ENCODE measurements around the gene DNAH2.
"Not testable (repeated sequence)": the region's sequence is repeated elsewhere in the genome, so short reads cannot be mapped to it uniquely, and the experiment has no call there.

The DNAH2 gene

DNA sequence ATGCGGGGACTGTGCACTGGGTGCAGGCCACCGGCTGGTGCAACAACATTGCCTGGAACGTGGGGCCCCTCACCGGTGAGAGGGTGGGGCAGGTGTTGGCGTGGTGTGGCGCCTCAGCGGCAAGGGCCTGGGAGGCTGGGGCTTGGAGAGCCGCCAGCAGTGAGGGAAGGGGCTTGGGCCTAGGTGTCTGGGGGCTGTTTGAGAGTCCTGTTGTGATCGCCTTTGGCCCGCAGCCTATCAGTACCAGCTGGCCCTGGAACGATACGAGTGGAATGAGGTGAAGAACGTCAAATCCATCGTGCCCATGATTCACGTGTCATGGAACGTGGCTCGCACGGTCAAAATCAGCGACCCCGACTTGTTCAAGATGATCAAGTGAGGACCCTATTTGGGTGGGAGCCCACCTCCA, 134.7 kb downstream of the DNAH2 start:
- no peak for DNase-seq

DNA sequence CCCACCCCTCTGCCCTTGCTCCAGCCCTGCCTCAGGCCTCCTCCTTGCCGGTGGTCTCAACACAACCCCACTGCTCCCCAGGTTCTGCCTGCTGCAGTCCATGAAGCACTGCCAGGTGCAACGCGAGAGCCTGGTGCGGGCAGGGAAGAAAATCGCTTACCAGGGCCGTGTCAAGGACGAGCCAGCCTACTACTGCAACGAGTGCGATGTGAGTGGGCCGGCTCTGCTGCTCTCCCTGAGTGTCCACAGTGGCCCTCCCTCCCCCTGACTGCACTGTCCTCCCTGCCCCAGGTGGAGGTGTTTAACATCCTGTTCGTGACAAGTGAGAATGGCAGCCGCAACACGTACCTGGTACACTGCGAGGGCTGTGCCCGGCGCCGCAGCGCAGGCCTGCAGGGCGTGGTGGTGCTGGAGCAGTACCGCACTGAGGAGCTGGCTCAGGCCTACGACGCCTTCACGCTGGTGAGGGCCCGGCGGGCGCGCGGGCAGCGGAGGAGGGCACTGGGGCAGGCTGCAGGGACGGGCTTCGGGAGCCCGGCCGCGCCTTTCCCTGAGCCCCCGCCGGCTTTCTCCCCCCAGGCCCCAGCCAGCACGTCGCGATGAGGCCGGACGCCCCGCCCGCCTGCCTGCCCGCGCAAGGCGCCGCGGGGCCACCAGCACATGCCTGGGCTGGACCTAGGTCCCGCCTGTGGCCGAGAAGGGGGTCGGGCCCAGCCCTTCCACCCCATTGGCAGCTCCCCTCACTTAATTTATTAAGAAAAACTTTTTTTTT, 135.6 kb downstream of the DNAH2 start:
- no peak for DNase-seq

DNA sequence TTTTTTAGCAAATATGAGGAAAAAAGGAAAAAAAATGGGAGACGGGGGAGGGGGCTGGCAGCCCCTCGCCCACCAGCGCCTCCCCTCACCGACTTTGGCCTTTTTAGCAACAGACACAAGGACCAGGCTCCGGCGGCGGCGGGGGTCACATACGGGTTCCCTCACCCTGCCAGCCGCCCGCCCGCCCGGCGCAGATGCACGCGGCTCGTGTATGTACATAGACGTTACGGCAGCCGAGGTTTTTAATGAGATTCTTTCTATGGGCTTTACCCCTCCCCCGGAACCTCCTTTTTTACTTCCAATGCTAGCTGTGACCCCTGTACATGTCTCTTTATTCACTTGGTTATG, 136.1 kb downstream of the DNAH2 start:
- no peak for DNase-seq

DNA sequence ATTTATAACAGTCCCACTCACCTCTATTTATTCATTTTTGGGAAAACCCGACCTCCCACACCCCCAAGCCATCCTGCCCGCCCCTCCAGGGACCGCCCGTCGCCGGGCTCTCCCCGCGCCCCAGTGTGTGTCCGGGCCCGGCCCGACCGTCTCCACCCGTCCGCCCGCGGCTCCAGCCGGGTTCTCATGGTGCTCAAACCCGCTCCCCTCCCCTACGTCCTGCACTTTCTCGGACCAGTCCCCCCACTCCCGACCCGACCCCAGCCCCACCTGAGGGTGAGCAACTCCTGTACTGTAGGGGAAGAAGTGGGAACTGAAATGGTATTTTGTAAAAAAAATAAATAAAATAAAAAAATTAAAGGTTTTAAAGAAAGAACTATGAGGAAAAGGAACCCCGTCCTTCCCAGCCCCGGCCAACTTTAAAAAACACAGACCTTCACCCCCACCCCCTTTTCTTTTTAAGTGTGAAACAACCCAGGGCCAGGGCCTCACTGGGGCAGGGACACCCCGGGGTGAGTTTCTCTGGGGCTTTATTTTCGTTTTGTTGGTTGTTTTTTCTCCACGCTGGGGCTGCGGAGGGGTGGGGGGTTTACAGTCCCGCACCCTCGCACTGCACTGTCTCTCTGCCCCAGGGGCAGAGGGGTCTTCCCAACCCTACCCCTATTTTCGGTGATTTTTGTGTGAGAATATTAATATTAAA, 136.7 kb downstream of the DNAH2 start:
- no peak for DNase-seq

DNA sequence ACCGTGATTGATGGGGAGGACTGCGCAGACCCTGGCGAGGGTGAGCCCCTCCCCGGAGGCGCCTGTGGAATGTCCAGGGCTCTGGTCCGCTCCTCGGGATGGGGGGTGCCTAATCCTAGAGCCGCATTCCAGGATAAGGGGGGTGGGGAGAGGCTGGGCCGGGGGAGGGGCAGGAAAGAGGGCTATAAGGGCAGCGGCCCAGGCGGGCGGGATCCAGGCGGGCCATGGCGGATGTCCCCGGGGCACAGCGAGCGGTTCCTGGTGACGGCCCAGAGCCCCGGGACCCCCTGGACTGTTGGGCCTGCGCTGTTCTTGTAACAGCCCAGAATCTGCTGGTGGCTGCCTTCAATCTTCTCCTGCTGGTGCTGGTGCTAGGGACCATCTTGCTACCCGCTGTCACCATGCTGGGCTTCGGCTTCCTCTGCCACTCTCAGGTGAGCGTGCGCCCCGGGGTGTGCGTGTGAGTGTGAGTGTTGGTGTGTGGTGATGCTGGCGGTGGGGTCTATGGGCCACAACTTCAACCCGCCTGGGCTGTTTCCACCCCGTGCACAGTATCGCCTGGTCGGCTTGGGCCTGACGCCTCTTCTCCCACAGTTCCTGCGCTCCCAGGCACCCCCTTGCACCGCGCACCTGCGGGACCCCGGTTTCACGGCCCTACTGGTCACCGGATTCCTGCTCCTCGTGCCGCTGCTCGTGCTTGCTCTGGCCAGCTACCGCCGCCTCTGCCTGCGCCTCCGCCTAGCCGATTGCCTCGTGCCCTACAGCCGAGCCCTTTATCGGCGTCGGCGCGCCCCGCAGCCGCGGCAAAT, 137.5 kb downstream of the DNAH2 start, which contains the start of gene TMEM88:
TSS of gene TMEM88 (plus strand) at position 216 of the 809 bp plus-strand sequence. CDS start at position 225, 9 bp downstream.
- DNase-seq = no peak

DNA sequence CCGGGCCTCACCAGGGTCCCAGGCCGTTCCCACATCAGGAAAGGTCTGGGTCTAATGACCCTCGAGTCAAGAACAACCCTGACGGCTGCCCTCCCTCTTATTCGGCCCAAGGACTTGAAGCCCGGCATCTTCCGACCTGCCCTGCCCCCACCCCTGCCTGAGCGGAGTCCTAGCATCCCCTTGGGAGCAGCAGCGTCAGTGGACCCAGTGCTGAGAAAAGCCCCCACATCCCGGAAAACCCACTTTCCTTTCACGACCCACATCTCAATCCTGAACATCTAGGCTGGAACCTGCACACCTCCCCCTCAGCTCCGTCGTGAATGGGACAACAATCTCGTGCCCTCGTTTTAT, 138.1 kb downstream of the DNAH2 start:
- DNase-seq = no peak

DNA sequence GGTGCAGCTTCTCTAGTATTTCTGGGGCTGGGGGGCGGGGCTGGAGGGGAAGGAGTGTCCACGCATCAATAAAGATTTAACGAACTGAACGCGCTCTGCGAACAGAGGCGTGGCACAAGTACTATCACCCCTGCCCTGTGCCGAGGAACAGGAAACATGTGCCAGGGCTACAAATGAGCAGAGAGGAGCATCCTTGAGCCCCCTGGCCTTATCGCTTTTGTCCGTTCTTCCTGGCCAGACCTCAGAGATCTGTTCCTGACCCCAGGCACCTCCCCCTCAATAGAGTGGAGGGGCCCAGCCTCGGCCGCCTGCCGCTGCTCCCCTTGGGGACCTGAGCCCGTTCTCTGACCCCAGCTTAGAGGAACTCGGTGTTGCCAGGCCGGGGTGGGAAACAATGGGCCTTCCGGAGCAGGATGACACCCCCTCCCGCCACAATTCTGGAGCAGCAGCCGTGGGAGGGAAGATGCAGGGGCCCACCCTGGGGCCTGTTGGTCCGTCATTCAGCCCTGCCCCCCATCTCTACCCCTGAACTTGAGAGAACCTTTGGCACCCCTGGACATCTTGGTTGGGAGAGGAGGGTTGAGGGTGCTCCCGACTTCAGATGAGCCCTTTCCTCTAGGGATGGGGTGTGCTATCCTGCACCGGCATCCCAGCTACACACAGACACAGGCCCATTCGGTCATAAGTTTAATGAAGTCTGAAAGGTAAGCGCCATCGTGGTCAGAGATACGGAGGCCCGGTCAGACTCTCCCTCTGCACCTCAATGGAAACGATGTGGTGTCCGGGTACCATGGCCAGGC, 138.7 kb downstream of the DNAH2 start:
- no peak for DNase-seq

DNA sequence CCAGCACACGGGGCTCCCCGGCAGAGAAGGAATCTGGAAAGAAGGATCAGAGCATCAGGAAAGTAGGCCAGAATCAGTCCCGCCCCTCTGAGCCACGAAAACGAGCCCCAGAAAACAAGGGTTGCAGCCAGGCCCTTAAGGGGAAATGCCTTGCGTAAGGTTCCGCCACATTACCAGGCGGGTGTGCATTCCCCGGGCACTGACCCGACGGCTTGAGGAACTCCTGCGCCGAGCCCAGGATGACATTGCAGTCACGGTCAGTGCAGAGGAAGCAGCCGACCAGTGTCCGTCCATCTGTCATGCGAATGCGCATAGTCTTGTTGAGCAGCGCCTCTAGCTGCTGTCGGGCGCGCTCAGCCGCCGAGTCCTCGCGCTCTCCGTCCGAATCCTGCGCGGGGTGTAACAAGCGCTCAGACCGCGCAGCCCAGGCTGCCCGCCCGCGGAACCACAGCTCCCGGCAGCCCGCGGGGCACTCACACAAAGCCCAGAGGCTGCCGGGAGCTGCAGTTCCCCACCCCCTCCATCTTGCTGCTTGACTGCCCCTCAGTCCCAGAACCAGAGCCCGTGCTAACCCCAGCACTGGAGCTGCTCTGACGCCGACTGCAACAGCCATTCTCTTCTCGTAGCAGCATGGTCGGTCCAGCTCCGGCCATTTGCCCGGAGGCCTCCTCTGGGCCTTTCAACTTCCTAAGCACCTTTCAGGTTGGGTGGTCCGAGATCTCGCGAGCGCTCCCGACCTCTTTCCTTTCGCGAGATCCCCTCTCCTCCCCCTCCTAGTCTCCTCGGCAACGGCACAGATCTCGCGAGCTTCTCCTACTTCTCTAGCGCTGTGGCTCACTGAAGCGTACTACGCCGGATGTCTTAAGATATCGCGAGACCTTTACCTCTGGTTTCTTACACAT, 139.5 kb downstream of the DNAH2 start, which contains the start of gene NAA38:
TSS of gene NAA38 (minus strand) at position 749 of the 902 bp plus-strand sequence. CDS start at position 653, 96 bp downstream.
- DNase-seq = peak; percentile 100

DNA sequence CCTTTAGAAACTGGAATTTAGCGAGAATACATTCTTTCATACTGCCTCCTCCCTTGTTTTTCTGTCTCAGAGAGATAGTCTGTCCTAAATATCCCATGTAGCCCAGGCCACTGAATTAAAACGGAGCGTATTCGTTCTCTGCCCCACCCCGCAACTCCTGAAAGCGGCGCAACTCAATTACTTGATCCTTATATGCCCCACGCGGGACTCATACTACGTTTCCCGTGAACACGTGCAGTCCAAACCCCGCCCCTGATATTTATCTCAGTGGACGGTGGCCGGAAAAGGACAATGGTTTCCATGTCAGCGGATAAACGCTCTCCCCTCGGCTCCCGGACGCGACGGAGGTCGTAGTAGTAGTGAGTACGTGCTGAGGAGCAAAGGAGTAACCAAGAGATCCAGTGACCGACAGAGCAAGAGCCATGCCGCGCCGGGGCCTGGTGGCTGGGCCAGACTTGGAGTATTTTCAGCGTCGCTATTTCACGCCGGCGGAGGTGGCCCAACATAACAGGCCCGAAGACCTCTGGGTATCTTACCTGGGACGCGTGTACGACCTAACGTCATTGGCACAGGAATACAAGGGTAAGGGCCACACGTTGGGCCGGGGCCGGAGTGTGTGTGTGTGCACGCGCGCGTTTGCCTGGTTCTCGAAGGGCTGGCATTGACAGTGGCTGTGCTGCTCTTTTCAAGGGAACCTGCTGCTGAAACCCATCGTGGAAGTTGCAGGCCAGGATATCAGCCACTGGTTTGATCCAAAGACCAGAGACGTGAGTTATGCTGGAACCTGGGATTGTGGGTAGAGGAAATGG, 140.4 kb downstream of the DNAH2 start, which contains the start of gene CYB5D1:
TSS of gene CYB5D1 (plus strand) at position 291 of the 809 bp plus-strand sequence. CDS start at position 423, 132 bp downstream.
- peak; percentile 95 for DNase-seq

DNA sequence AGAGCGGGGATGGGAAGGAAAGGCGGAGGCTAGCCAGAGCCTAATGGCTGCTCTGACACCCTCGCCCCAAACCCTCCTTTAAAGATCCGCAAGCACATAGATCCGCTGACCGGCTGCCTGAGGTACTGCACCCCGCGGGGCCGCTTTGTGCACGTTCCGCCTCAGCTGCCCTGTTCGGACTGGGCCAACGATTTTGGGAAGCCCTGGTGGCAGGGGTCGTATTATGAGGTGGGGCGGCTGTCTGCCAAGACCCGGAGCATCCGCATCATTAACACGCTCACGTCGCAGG, 140.9 kb downstream of the DNAH2 start:
- peak; percentile 50 for DNase-seq

DNA sequence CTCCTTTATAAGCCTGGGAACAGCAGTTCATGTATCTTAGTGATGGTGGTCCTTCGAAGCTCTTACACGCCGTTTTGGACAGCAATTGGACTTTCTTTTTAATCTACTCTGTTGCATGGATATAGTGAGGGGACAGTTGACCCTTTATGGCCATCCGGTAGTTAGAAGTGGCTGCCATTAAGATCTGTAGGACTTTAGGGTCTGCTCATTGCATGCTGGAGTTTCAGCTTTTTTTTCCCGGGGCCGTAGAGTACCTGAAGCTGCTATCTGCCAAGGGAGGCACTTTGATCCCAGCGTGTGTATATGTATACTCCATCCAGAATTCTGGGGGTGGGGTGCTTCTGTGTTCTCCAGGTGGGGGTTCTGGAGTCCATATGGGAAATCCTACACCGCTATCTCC, 141.5 kb downstream of the DNAH2 start:
- DNase-seq = no peak

DNA sequence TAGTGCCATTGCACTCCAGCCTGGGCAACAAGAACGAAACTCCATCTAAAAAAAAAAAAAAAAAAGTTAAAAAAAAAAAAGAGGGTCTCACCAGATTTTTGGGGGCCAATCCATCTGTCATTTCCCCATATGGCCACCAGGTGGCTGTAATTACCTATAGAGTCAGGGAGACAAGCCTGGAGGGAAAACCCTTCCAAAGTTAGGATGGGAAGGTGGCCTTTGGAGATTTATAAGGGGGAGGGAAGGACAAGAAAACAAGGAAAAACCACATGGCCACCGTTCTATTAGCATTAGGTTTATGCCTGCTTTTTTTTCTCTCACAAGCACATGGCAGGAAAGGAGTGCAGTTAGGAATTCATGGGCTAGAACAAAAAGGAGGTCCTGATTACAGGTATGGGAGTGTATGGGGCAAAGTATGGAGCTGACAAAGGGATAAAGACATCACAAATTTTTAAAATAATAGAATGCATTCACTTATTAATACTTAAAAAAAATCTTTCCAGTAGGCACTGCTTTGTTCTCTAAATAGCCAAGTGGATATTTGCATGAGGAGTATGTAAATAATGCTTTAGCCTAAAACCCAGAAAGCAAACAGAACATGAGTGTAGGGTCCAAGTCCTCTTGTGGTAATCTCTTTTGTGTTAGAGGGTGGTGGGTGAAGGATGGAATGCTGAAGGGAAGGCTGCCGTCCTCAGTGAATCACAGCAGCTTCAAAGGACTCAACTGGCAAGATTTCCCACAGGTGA, 145.3 kb downstream of the DNAH2 start:
- DNase-seq = peak; percentile 72

DNA sequence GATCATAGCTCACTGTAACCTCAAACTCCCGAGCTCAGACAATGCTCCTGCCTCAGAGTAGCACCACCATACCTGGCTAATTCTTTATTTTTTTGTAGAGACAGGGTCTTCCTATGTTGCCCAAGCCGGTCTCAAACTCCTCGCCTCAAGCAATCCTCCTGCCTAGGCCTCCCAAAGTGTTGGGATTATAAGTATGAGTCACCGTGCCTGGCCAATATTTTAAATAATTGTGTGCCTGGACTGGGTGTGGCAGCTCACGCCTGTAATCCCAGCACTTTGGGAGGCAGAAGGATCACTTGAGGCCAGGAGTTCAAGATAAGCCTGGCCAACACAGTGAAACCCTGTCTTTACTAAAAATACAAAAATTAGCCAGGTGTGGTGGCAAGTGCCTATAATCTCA, 146.8 kb downstream of the DNAH2 start:
- DNase-seq = not testable (repeated sequence)

DNA sequence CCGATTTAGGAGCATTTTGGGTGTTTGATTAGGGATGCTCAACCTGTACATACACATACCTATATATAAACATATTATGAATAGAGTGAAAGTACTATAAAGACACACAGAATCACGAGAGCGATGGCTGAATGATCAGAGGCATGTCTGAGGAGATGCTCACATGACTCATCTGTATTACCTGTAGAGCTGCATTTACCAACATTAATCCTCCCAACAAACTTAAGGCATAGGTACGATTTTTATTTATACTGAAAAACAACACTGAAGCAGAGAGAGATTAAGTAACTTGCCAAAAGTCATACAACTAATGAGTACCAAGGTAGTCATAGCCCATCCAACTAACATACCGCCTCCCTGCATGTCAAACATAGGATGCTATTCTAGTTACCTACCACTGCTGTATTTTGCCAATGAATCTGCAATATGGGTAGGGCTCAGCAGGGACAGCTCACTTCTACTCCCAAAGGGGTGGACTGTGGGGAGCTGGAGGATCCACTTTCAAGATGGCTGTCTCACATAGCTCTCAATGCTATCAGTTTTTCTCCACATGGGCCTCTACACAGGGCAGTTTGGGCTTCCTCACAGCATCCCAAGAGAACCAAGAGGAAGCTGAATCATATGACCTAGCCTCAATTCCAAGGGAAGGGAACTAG, 147.6 kb downstream of the DNAH2 start:
- no peak for DNase-seq

DNA sequence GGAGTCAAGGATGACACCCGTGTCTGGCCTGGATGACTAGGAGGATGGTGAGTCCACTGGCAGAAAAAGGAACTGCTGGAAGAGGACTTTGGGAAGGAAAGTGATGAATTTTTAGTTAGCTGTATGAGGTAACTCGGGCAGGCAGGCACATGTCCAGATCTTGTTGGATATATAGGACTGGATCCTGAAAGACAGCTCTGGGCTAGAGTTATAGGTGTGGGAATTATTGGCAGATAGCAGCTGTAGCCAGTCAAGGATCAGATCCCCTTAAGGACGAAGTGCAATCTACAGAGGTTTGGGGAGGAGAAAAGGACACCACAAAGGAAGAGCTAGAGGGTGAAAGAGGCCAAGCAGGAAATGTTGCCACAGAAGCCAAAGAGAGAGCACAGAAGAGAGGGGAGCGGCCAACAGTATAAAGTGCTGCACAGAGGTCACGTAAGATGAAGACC, 150.4 kb downstream of the DNAH2 start:
- no peak for DNase-seq

DNA sequence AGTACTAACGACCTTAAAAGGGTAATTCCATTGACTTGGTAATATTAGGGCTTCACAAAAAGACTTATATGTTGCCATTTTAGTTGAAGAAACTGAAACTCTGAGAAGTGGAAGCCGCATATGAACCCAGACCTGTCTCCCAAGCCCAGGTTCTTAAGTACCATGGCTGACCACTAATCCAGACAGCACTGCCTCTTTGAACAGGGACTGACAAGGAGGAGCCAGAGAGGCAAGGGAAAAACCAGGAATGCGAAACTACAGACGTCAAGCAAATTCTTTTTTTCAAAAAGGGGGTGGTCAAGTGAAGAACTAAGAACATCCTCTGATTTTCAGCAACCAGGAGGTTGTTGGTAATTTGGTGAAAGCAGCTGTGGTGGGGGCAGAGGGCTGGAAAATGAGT, 155.5 kb downstream of the DNAH2 start:
- DNase-seq = no peak

DNA sequence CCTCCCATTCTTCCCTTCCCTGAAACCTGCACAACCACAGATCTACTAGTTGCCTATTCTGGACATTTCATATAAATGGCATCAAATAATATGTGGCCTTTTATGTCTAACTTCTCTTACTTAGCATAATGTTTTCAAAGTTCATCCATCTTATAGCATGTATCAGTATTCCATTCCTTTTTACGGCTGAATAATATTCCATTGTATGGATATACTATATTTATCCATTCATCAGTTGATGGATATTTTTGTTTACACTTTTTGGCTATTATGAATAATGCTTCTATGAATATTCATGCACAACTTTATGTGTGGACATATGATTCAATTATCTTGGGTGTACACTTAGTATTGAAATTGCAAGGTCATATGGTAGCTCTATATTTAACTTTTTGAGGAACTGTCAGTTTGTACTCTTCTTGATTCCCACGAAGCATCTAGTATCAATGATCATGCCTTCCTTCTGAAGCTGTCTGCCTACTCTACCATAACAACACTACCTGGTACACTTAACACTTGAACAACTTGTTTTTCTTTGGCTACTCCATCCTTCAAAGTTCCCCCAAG, 158.3 kb downstream of the DNAH2 start:
- DNase-seq = no peak

DNA sequence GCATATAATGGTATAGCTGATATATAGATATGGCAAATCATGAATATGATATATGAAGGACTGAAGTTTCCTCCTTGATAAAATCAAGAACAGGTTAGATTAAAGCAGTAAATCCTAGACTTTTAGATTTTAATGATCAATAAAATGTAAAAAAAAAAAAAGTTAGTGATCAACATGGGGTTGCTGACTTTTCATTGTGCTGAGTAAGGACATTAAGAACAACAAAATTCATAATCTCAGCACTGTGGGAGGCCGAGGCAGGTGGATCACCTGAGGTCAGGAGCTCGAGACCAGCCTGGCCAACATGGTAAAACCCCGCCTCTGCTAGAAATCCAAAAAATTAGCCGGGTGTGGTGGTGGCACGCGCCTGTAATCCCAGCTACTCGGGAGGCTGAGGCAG, 160.7 kb downstream of the DNAH2 start:
- no peak for DNase-seq

Data from fibroblast of skin of scalp (primary cell).